HCT116 (cell line): Measurements from ENCODE around the gene SORBS1. TPM values are rescaled to one million over a fixed set of nuclear protein-coding genes. Genes with fewer than 3 reads are reported as not detected.

Experiments
- ATAC-seq: fragments of 200-7000 bp; cut with Tn5 transposase; 2 replicates; pipeline ENCODE4 v1.9.1; 2020; ENCODE audit warnings: mild to moderate bottlenecking, moderate library complexity
- BruUV-seq: library from RNA; stranded (reverse); fragments of 400-500 nt; replicated peaks from 2 replicates; lab custom pipeline; 2021; lab: Mats Ljungman, UMichigan
- CTCF ChIA-PET: fragments of 300-600 bp; sonication (Branson Sonifier 250); formaldehyde crosslinking; loops from one replicate; lab custom pipeline; 2021; ENCODE audit warnings: antibody characterized with exemption; lab: Charles Lee
- POLR2A ChIA-PET: fragments of 300-600, 350-600 bp; sonication (Branson Sonifier 250); formaldehyde crosslinking; loops from one replicate; lab custom pipeline; 2021; ENCODE audit warnings: antibody characterized with exemption; lab: Charles Lee
- RAD21 ChIA-PET, 2 experiments: fragments of 300-600 bp; sonication (Branson Sonifier 250); formaldehyde crosslinking; loops; one replicate each; lab custom pipeline; 2023; ENCODE audit warnings: low total read pairs in 2 of 2; ENCODE audit not compliant: uncharacterized antibody in 2 of 2, unreplicated experiment in 2 of 2, low non-redundant PET in 1 of 2; lab: Charles Lee
- DNase-seq: peaks from one replicate; pipeline ENCODE4 v3.0.0-alpha.2; 2010; ENCODE audit warnings: low read depth, low spot score
- H2AFZ ChIP-seq: fragments of 200-600 bp; shearing (Covaris generic), sonication (generic); 2 replicates; pipeline ENCODE4 v1.6.1; 2017; ENCODE audit warnings: low read depth, mixed run types, mixed read lengths, antibody characterized with exemption, low read length; ENCODE audit not compliant: poor library complexity, severe bottlenecking
- H3K27ac ChIP-seq: 2 replicates; pipeline ENCODE4 v1.5.1; 2012; ENCODE audit warnings: low read depth, low read length
- H3K27me3 ChIP-seq: fragments of 200-600 bp; sonication (generic); 2 replicates; pipeline ENCODE4 v1.6.1; 2016; ENCODE audit warnings: mixed run types, low read length, mixed read lengths; ENCODE audit not compliant: insufficient read depth
- H3K36me3 ChIP-seq, 2 experiments: fragments of 200-500 bp in 1 of 2; fragments of 200-600 bp in 1 of 2; sonication (Bioruptor generic) in 1 of 2; sonication (generic) in 1 of 2; 2 replicates each; pipeline versions ENCODE4 v1.5.1 to v1.6.1; 2014 to 2016; ENCODE audit warnings: low read length in 2 of 2, inconsistent platforms in 1 of 2, mixed read lengths in 1 of 2, mixed run types in 1 of 2; ENCODE audit not compliant: insufficient read depth in 2 of 2, control insufficient read depth in 1 of 2
- H3K4me1 ChIP-seq, 2 experiments: fragments of 200-600 bp in 1 of 2; sonication (generic) in 1 of 2; 2 replicates each; pipeline versions ENCODE4 v1.5.1 to v1.6.1; 2012 to 2017; ENCODE audit warnings: low read length in 2 of 2, inconsistent platforms in 1 of 2, mild to moderate bottlenecking in 1 of 2, mixed read lengths in 1 of 2, mixed run types in 1 of 2, moderate library complexity in 1 of 2; ENCODE audit not compliant: insufficient read depth in 2 of 2, control insufficient read depth in 1 of 2
- H3K4me2 ChIP-seq: fragments of 200-600 bp; sonication (generic); 2 replicates; pipeline ENCODE4 v1.6.1; 2017; ENCODE audit warnings: mixed run types, low read length, mixed read lengths
- H3K4me3 ChIP-seq, 2 experiments: fragments of 200-600 bp in 1 of 2; sonication (generic) in 1 of 2; replicated peaks in 1 of 2; 2 replicates each; pipeline ENCODE4 v1.5.1; 2011 to 2016; ENCODE audit warnings: low read length in 2 of 2, control low read depth in 1 of 2, low read depth in 1 of 2, mild to moderate bottlenecking in 1 of 2, mixed read lengths in 1 of 2, mixed run types in 1 of 2
- H3K79me2 ChIP-seq: fragments of 200-600 bp; sonication (generic); 2 replicates; pipeline ENCODE4 v1.6.1; 2017; ENCODE audit warnings: mild to moderate bottlenecking, mixed run types, low read length, moderate library complexity, mixed read lengths; ENCODE audit not compliant: insufficient read depth
- H3K9ac ChIP-seq: fragments of 200-600 bp; sonication (generic); 2 replicates; pipeline ENCODE4 v1.6.1; 2016; ENCODE audit warnings: low read length, mixed read lengths
- H3K9me2 ChIP-seq: fragments of 200-600 bp; sonication (generic), shearing (Covaris generic); 2 replicates; pipeline ENCODE4 v1.6.1; 2017; ENCODE audit warnings: mixed run types, mild to moderate bottlenecking, moderate library complexity; ENCODE audit not compliant: insufficient read depth
- H3K9me3 ChIP-seq, 2 experiments: fragments of 200-500 bp in 1 of 2; fragments of 200-600 bp in 1 of 2; sonication (Bioruptor generic) in 1 of 2; sonication (generic) in 1 of 2; 2 replicates each; pipeline ENCODE4 v1.6.1; 2014 to 2017; ENCODE audit warnings: low read length in 2 of 2, mixed read lengths in 2 of 2, inconsistent platforms in 1 of 2, low read depth in 1 of 2, mild to moderate bottlenecking in 1 of 2, mixed run types in 1 of 2, moderate library complexity in 1 of 2; ENCODE audit not compliant: control insufficient read depth in 1 of 2, insufficient read depth in 1 of 2
- H4K20me1 ChIP-seq: fragments of 200-600 bp; sonication (generic), shearing (Covaris generic); 2 replicates; pipeline ENCODE4 v1.6.1; 2017; ENCODE audit warnings: mixed run types, mild to moderate bottlenecking, moderate library complexity; ENCODE audit not compliant: insufficient read depth
- CBX3 ChIP-seq: IDR thresholded peaks from 2 replicates; pipeline ENCODE4 v1.6.1; 2012; ENCODE audit warnings: low read depth
- CTCF ChIP-seq, 3 experiments: fragments of 200-600 bp in 1 of 3; sonication (generic) in 1 of 3; IDR thresholded peaks in 2 of 3; conservative IDR thresholded peaks in 1 of 3; 2 replicates each; pipeline ENCODE4 v1.5.1; 2012 to 2017; ENCODE audit warnings: low read depth in 2 of 3, low read length in 2 of 3, antibody characterized with exemption in 1 of 3, borderline replicate concordance in 1 of 3, control low read depth in 1 of 3, mild to moderate bottlenecking in 1 of 3, mixed read lengths in 1 of 3, mixed run types in 1 of 3, moderate library complexity in 1 of 3; ENCODE audit not compliant: insufficient read depth in 1 of 3
- EGR1 ChIP-seq: IDR thresholded peaks from 2 replicates; pipeline ENCODE4 v1.6.1; 2012; ENCODE audit warnings: low read depth
- ELF1 ChIP-seq: IDR thresholded peaks from 2 replicates; pipeline ENCODE4 v1.6.1; 2012; ENCODE audit warnings: low read depth, borderline replicate concordance
- EZH2phosphoT487 ChIP-seq: fragments of 200-600 bp; IDR thresholded peaks from 2 replicates; pipeline ENCODE4 v1.6.1; 2018; ENCODE audit warnings: antibody characterized with exemption, borderline replicate concordance
- FOSL1 ChIP-seq: IDR thresholded peaks from 2 replicates; pipeline ENCODE4 v1.6.1; 2012; ENCODE audit warnings: low read depth
- POLR2A ChIP-seq: IDR thresholded peaks from 2 replicates; pipeline ENCODE4 v1.7.0; 2011; ENCODE audit warnings: borderline replicate concordance; ENCODE audit not compliant: insufficient read depth, insufficient read length; ENCODE audit errors: extremely low read depth
- POLR2AphosphoS5 ChIP-seq: IDR thresholded peaks from 2 replicates; pipeline ENCODE4 v1.6.1; 2011; ENCODE audit warnings: mild to moderate bottlenecking, low read depth, low read length, moderate library complexity
- RAD21 ChIP-seq: IDR thresholded peaks from 2 replicates; pipeline ENCODE4 v1.6.1; 2012; ENCODE audit warnings: low read depth, mild to moderate bottlenecking
- REST ChIP-seq: IDR thresholded peaks from 2 replicates; pipeline ENCODE4 v1.6.1; 2012; ENCODE audit warnings: low read depth
- SP1 ChIP-seq: IDR thresholded peaks from 2 replicates; pipeline ENCODE4 v1.6.1; 2012; ENCODE audit warnings: low read depth
- SRF ChIP-seq: IDR thresholded peaks from 2 replicates; pipeline ENCODE4 v1.6.1; 2012; ENCODE audit warnings: low read depth
- TCF7L2 ChIP-seq: IDR thresholded peaks from 2 replicates; pipeline ENCODE4 v1.7.0; 2011; ENCODE audit warnings: borderline replicate concordance, inconsistent platforms; ENCODE audit not compliant: insufficient read depth, insufficient read length; ENCODE audit errors: extremely low read depth
- YY1 ChIP-seq: IDR thresholded peaks from 2 replicates; pipeline ENCODE4 v1.6.1; 2011; ENCODE audit warnings: low read length, low read depth, moderate library complexity, mild to moderate bottlenecking; ENCODE audit not compliant: insufficient replicate concordance; ENCODE audit errors: extremely low read depth
- ZBTB33 ChIP-seq: IDR thresholded peaks from 2 replicates; pipeline ENCODE4 v1.6.1; 2011; ENCODE audit warnings: mild to moderate bottlenecking, low read length, moderate library complexity; ENCODE audit not compliant: insufficient replicate concordance; ENCODE audit errors: extremely low read depth
- ZFX ChIP-seq: fragments of 450-650 bp; IDR thresholded peaks from 2 replicates; pipeline ENCODE4 v1.6.1; 2017
- intact Hi-C: fragments of 100-400 bp; cut with micrococcal nuclease; formaldehyde crosslinking; loops from 2 replicates; pipeline ENCODE4 v1.10.0; 2022
- total RNA-seq: library from RNA; stranded (reverse); gene quantifications from one replicate; pipeline ENCODE4 v1.2.1, GENCODE V29; 2021; ENCODE audit not compliant: unreplicated experiment
- TF ChIP-seq, protein P1 (sequence below): IDR thresholded peaks from 2 replicates; pipeline ENCODE4 v1.6.1; 2012

Gene SORBS1
- total RNA-seq, 1 experiment from 2014 or later = 3.4 TPM

DNA sequence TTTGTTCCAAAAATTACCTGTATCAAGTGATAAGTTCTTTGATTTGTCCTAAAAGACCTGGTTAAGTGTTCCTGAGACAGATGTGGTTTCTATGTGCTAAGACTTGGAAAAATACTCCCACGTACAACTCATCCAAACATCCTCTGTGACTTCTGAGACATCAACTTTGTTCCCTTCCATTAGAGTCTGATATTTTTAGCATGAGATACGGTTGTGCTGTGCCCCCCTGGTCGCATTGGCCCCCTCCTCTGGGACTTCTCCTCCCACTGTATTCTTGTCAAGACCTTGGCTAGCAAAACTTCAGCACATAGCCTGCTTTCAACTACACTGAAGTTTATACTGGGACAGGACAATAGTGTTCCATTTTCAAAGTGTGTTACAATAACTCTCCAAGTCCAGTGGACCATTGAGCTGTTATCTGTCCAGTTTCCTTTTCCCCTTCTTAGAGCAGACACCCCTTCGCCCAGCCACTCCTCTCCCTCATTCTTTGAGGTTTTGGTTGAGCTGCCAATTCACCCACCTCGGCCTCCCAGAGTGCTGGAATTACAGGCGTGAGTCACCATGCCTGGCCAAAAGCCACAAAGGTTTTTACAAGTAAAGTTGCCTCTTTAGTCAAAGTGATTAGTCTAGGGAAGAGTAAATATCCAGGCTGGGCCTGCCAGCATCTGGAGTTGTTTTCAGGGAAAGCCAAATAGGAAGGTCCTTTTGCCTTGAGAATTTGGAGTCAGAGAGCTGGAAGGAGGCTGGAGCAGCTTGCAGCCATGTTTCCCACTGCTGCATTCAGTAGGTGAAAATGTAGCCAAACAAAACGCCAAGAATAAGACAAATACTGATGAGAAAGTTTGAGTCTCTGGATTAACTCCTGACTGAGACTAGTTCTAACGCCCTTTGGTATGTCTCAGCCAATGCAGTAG lies 252.5 kb downstream of the SORBS1 start:
- Histone ChIP-seq H2AFZ (no peak overlapping the region), H3K27ac (no peak overlapping the region), H3K4me2 (peak overlapping the region; percentile 58), H3K9me2 (no peaks in the 10 kb centered on the region), H3K4me1 (peaks cover 26 to 36% of the 10 kb centered on the region in 2 experiments), H3K27me3 (peaks cover 77% of the 10 kb centered on the region), H4K20me1 (peaks cover 4% of the 10 kb centered on the region; the same call in 1 of the 2 replicates), H3K36me3 (no peaks in the 10 kb centered on the region), H3K9me3 (no peaks in the 10 kb centered on the region), H3K4me3 (peak overlapping the region; percentile 2 to 6; a peak in 1 of 4 replicates), H3K9ac (no peak overlapping the region), H3K79me2 (no peaks in the 10 kb centered on the region)
- no TSS peak for BruUV-seq
- DNase-seq = peak; percentile 75
- intact Hi-C loops = no loop called here
- POLR2A ChIA-PET = interaction anchor here (0.7 kb wide), 1 partner anchor 31 kb away, joined by 3 read pairs; no protein-coding TSS in a partner anchor
- ATAC-seq = peak; percentile 89
- CTCF ChIA-PET = interaction anchor here (0.7 to 1.3 kb wide), 3 partner anchors 55 to 175 kb away, joined by 3 to 4 read pairs (median 3); no protein-coding TSS in a partner anchor
- RAD21 ChIA-PET = interaction anchor here in 1 of 2 experiments (0.6 to 1.0 kb wide), 2 partner anchors 10 to 100 kb away, joined by 3 to 4 read pairs; no protein-coding TSS in a partner anchor
- TF ChIP-seq ELF1 (no peak), CBX3 (peak; percentile 89), YY1 (no peak), SP1 (peak; percentile 83), EGR1 (peak; percentile 53; the same call in 1 of the 2 replicates), EZH2phosphoT487 (no peak), ZFX (no peak), CTCF (IDR thresholded peaks at IDR 0.05 in 2 of 3, conservative IDR thresholded peaks at IDR 0.05 in 1 of 3; ENCODE audit: borderline replicate concordance in 1 of 3, insufficient read depth in 1 of 3, low read depth in 2 of 3, low read length in 2 of 3) (no peak), POLR2A (no peak), TCF7L2 (peak; percentile 60), RAD21 (no peak), POLR2AphosphoS5 (peak; percentile 67; the same call in 1 of the 2 replicates), REST (no peak), SRF (0 out of 2 replicates have a peak, but pooled peaks have one; percentile 28), ZBTB33 (no peak), FOSL1 (peak; percentile 93)
- TF ChIP-seq, protein P1, sequence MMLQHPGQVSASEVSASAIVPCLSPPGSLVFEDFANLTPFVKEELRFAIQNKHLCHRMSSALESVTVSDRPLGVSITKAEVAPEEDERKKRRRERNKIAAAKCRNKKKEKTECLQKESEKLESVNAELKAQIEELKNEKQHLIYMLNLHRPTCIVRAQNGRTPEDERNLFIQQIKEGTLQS = no peak
